ENCODE measurements around the gene VEGFA. TPM values are rescaled to one million over a fixed set of nuclear protein-coding genes. Genes with fewer than 3 reads are reported as not detected.

The VEGFA gene
- total RNA-seq: 85.7 TPM
- 63.8 TPM for polyA plus RNA-seq

- Histone ChIP-seq H3K27ac (ENCODE audit: low read depth) (peak within 1 kb of the TSS; percentile 93), H3K4me1 (ENCODE audit: insufficient read depth) (no peaks in the 10 kb centered on the region), H3K36me3 (ENCODE audit: insufficient read depth) (no peaks in the 10 kb centered on the region), H3K4me3 (ENCODE audit: low read depth, low read length) (peak within 1 kb of the TSS; percentile 74)
- WGBS: under 1% methylated on average over 62 of the region's 62 CpGs
- no peak for DNase-seq (ENCODE audit: extremely low spot score)
Measured at GRCh38 chr6:43769526-43770371, at the start of gene VEGFA. Gene VEGFA, plus strand, starts transcription at chr6:43770211.

GRCh38 chr6:43720999-43721398 lies 49.0 kb upstream of the VEGFA start:
- no peak overlapping the region for H3K4me3 ChIP-seq (ENCODE audit: low read depth, low read length)
- no peaks in the 10 kb centered on the region for H3K36me3 ChIP-seq (ENCODE audit: insufficient read depth)
- no peaks in the 10 kb centered on the region for H3K4me1 ChIP-seq (ENCODE audit: insufficient read depth)
- 98% methylated on average over 4 of the region's 4 CpGs for WGBS
- DNase-seq (ENCODE audit: extremely low spot score): no peak
- H3K27ac ChIP-seq (ENCODE audit: low read depth): no peak overlapping the region

GRCh38 chr6:43722920-43723545 lies 47.0 kb upstream of the VEGFA start:
- Histone ChIP-seq H3K27ac (ENCODE audit: low read depth) (no peak overlapping the region), H3K4me1 (ENCODE audit: insufficient read depth) (no peaks in the 10 kb centered on the region), H3K4me3 (ENCODE audit: low read depth, low read length) (no peak overlapping the region), H3K36me3 (ENCODE audit: insufficient read depth) (no peaks in the 10 kb centered on the region)
- WGBS: 87% methylated on average over 10 of the region's 10 CpGs
- DNase-seq (ENCODE audit: extremely low spot score): no peak

GRCh38 chr6:43723737-43724295 lies 46.2 kb upstream of the VEGFA start:
- Histone ChIP-seq H3K27ac (ENCODE audit: low read depth) (no peak overlapping the region), H3K36me3 (ENCODE audit: insufficient read depth) (no peaks in the 10 kb centered on the region), H3K4me1 (ENCODE audit: insufficient read depth) (no peaks in the 10 kb centered on the region), H3K4me3 (ENCODE audit: low read depth, low read length) (no peak overlapping the region)
- 57% methylated on average over 9 of the region's 9 CpGs for WGBS
- no peak for DNase-seq (ENCODE audit: extremely low spot score)

GRCh38 chr6:43724354-43724753 lies 45.7 kb upstream of the VEGFA start:
- no peaks in the 10 kb centered on the region for H3K4me1 ChIP-seq (ENCODE audit: insufficient read depth)
- 73% methylated on average over 2 of the region's 2 CpGs for WGBS
- H3K4me3 ChIP-seq (ENCODE audit: low read depth, low read length): no peak overlapping the region
- H3K36me3 ChIP-seq (ENCODE audit: insufficient read depth): no peaks in the 10 kb centered on the region
- no peak for DNase-seq (ENCODE audit: extremely low spot score)
- H3K27ac ChIP-seq (ENCODE audit: low read depth): no peak overlapping the region

- DNase-seq (ENCODE audit: extremely low spot score): no peak
- WGBS: 47% methylated on average over 17 of the region's 17 CpGs
- H3K27ac ChIP-seq (ENCODE audit: low read depth): no peak overlapping the region
- H3K4me3 ChIP-seq (ENCODE audit: low read depth, low read length): no peak overlapping the region
- H3K4me1 ChIP-seq (ENCODE audit: insufficient read depth): no peaks in the 10 kb centered on the region
- no peaks in the 10 kb centered on the region for H3K36me3 ChIP-seq (ENCODE audit: insufficient read depth)
Measured at GRCh38 chr6:43724914-43725642, 44.9 kb upstream of the VEGFA start.

GRCh38 chr6:43725643-43726580 lies 44.1 kb upstream of the VEGFA start:
- no peak for DNase-seq (ENCODE audit: extremely low spot score)
- 88% methylated on average over 7 of the region's 7 CpGs for WGBS
- Histone ChIP-seq H3K4me1 (ENCODE audit: insufficient read depth) (no peaks in the 10 kb centered on the region), H3K36me3 (ENCODE audit: insufficient read depth) (no peaks in the 10 kb centered on the region), H3K4me3 (ENCODE audit: low read depth, low read length) (no peak overlapping the region), H3K27ac (ENCODE audit: low read depth) (no peak overlapping the region)

GRCh38 chr6:43727634-43728033 lies 42.4 kb upstream of the VEGFA start:
- WGBS: 75% methylated on average over 3 of the region's 3 CpGs
- no peak for DNase-seq (ENCODE audit: extremely low spot score)

GRCh38 chr6:43728586-43728985 lies 41.4 kb upstream of the VEGFA start:
- no peak for DNase-seq (ENCODE audit: extremely low spot score)
- H3K4me3 ChIP-seq (ENCODE audit: low read depth, low read length): no peak overlapping the region
- H3K36me3 ChIP-seq (ENCODE audit: insufficient read depth): no peaks in the 10 kb centered on the region
- H3K4me1 ChIP-seq (ENCODE audit: insufficient read depth): no peaks in the 10 kb centered on the region
- 73% methylated on average over 2 of the region's 2 CpGs for whole genome bisulfite sequencing
- no peak overlapping the region for H3K27ac ChIP-seq (ENCODE audit: low read depth)

More at GRCh38 chr6:43727634-43728033, 42.4 kb upstream of the VEGFA start:
- H3K4me3 ChIP-seq (ENCODE audit: low read depth, low read length): no peak overlapping the region
- H3K36me3 ChIP-seq (ENCODE audit: insufficient read depth): no peaks in the 10 kb centered on the region
- no peak overlapping the region for H3K27ac ChIP-seq (ENCODE audit: low read depth)
- no peaks in the 10 kb centered on the region for H3K4me1 ChIP-seq (ENCODE audit: insufficient read depth)

GRCh38 chr6:43729537-43729936 lies 40.5 kb upstream of the VEGFA start:
- 94% methylated on average over 6 of the region's 6 CpGs for WGBS
- Histone ChIP-seq H3K36me3 (ENCODE audit: insufficient read depth) (no peaks in the 10 kb centered on the region), H3K4me3 (ENCODE audit: low read depth, low read length) (no peak overlapping the region), H3K27ac (ENCODE audit: low read depth) (no peak overlapping the region), H3K4me1 (ENCODE audit: insufficient read depth) (no peaks in the 10 kb centered on the region)
- no peak for DNase-seq (ENCODE audit: extremely low spot score)

- no peaks in the 10 kb centered on the region for H3K36me3 ChIP-seq (ENCODE audit: insufficient read depth)
- H3K4me1 ChIP-seq (ENCODE audit: insufficient read depth): no peaks in the 10 kb centered on the region
- H3K27ac ChIP-seq (ENCODE audit: low read depth): no peak overlapping the region
- no peak for DNase-seq (ENCODE audit: extremely low spot score)
- no peak overlapping the region for H3K4me3 ChIP-seq (ENCODE audit: low read depth, low read length)
Measured at GRCh38 chr6:43730634-43731033, 39.4 kb upstream of the VEGFA start.

GRCh38 chr6:43733471-43734293 lies 36.3 kb upstream of the VEGFA start:
- Histone ChIP-seq H3K27ac (ENCODE audit: low read depth) (no peak overlapping the region), H3K4me3 (ENCODE audit: low read depth, low read length) (no peak overlapping the region), H3K4me1 (ENCODE audit: insufficient read depth) (no peaks in the 10 kb centered on the region), H3K36me3 (ENCODE audit: insufficient read depth) (no peaks in the 10 kb centered on the region)
- 53% methylated on average over 10 of the region's 10 CpGs for WGBS
- peak; percentile 60 for DNase-seq (ENCODE audit: extremely low spot score)
